GM06990 (cell line): ENCODE measurements around the gene PI4K2A.

Experiments used
- DNase-seq: peaks from one replicate; pipeline ENCODE4 v3.0.0-alpha.2; 2011; ENCODE audit not compliant: insufficient read length; ENCODE audit errors: extremely low read depth
- H3K27me3 ChIP-seq: replicated peaks from 2 replicates; pipeline ENCODE4 v1.6.0; 2011; ENCODE audit warnings: low read length; ENCODE audit not compliant: control insufficient read depth, insufficient read depth
- H3K36me3 ChIP-seq: 2 replicates; pipeline ENCODE4 v1.5.1; 2011; ENCODE audit warnings: low read length; ENCODE audit not compliant: control insufficient read depth, insufficient read depth
- H3K4me3 ChIP-seq: replicated peaks from 2 replicates; pipeline ENCODE4 v1.5.1; 2011; ENCODE audit warnings: low read depth, mild to moderate bottlenecking, control low read depth, low read length
- TF ChIP-seq, protein P1 (sequence below): IDR thresholded peaks from 2 replicates; pipeline ENCODE4 v1.5.1; 2011; ENCODE audit warnings: low read length, control low read depth, mild to moderate bottlenecking, inconsistent platforms; ENCODE audit not compliant: insufficient read depth, poor library complexity, severe bottlenecking

Gene PI4K2A

DNA sequence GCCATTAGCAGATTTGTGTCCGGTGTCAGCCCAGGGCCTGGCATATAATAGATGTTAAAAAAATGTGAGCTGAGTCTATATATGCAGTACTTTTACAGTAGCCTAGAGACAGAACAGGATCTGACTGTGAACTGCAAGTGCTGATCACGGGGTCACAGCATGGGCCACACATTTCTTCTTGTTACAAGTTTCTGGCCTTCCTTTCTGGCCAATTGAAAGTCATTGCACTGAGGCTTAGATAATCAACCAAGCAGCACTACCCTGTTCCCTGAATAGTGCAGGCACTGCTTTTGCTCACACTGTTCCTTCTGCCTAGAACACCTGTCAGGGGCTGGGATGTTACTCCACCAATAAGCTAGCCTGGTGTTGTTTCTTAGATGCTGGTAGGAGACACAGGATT lies 67.7 kb downstream of the PI4K2A start:
- TF ChIP-seq, protein P1, sequence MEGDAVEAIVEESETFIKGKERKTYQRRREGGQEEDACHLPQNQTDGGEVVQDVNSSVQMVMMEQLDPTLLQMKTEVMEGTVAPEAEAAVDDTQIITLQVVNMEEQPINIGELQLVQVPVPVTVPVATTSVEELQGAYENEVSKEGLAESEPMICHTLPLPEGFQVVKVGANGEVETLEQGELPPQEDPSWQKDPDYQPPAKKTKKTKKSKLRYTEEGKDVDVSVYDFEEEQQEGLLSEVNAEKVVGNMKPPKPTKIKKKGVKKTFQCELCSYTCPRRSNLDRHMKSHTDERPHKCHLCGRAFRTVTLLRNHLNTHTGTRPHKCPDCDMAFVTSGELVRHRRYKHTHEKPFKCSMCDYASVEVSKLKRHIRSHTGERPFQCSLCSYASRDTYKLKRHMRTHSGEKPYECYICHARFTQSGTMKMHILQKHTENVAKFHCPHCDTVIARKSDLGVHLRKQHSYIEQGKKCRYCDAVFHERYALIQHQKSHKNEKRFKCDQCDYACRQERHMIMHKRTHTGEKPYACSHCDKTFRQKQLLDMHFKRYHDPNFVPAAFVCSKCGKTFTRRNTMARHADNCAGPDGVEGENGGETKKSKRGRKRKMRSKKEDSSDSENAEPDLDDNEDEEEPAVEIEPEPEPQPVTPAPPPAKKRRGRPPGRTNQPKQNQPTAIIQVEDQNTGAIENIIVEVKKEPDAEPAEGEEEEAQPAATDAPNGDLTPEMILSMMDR, result no peak
- H3K27me3 ChIP-seq, result no peaks in the 10 kb centered on the region; the same call in 1 of the 2 replicates
- no peaks in the 10 kb centered on the region for H3K36me3 ChIP-seq
- no peak overlapping the region for H3K4me3 ChIP-seq
- DNase-seq, result no peak

GRCh38 chr10:97708976-97709946 lies 68.8 kb downstream of the PI4K2A start:
- DNase-seq, result no peak
- Histone ChIP-seq H3K4me3 (no peak overlapping the region), H3K27me3 (no peaks in the 10 kb centered on the region; the same call in 1 of the 2 replicates), H3K36me3 (no peaks in the 10 kb centered on the region)
- TF ChIP-seq, protein P1, result peak; percentile 65

GRCh38 chr10:97711640-97712572 lies 71.4 kb downstream of the PI4K2A start:
- Histone ChIP-seq H3K27me3 (no peaks in the 10 kb centered on the region), H3K4me3 (no peak overlapping the region), H3K36me3 (no peaks in the 10 kb centered on the region)
- TF ChIP-seq, protein P1, result no peak
- no peak for DNase-seq

DNA sequence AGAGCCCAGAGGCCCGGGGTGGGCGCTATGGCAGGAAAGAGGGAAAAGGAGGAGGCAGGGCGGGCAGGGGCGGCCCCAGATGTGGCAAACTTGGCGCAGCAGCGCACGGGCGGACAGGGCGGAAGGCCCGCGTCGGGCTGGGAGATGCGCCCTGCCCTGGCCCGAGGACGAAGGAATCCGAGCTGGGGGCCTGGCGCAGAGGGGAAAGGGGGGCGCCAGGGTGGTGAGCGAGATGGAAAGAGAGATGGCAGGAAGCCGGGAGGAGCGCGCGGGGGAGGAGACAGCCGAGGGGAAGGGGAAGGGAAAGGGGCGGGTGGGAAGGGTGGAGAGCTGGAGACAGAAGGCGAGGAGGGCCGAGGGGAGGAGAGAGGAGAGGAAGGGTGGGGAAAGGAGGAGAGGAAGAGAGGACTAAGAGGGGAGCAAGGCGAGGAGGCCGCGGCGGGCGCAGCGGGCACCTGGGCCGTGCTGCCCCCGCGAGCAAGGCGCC lies 72.9 kb downstream of the PI4K2A start, which contains the start of gene MARVELD1:
MARVELD1 (plus strand) TSS at position 392 of the 487 bp plus-strand sequence. CDS start 147 bp downstream, outside the sequence.
- H3K36me3 ChIP-seq, result no peaks in the 10 kb centered on the region
- DNase-seq, result no peak
- no peaks in the 10 kb centered on the region for H3K27me3 ChIP-seq
- H3K4me3 ChIP-seq, result peak within 1 kb of the TSS; percentile 61
- TF ChIP-seq, protein P1, result no peak

- peak; percentile 79 for DNase-seq
- Histone ChIP-seq H3K4me3 (peak overlapping the region; percentile 61), H3K36me3 (no peaks in the 10 kb centered on the region), H3K27me3 (no peaks in the 10 kb centered on the region)
- TF ChIP-seq, protein P1, result peak; percentile 55
Measured at GRCh38 chr10:97713826-97714400, 73.4 kb downstream of the PI4K2A start.
